Urothelium cell line (cell line): ENCODE results near the gene FMNL2.
"Not testable (repeated sequence)": the region's sequence is repeated elsewhere in the genome, so short reads cannot be mapped to it uniquely, and the experiment has no call there.

Experiments
- DNase-seq: peaks from one replicate; pipeline ENCODE4 v3.0.0; 2011; ENCODE audit warnings: low spot score, mixed read lengths
- FAIRE-seq: peaks from 2 replicates; lab custom pipeline; 2011; peaks lifted over from hg19 to GRCh38; lab: Jason Lieb, UNC

Gene FMNL2

DNA sequence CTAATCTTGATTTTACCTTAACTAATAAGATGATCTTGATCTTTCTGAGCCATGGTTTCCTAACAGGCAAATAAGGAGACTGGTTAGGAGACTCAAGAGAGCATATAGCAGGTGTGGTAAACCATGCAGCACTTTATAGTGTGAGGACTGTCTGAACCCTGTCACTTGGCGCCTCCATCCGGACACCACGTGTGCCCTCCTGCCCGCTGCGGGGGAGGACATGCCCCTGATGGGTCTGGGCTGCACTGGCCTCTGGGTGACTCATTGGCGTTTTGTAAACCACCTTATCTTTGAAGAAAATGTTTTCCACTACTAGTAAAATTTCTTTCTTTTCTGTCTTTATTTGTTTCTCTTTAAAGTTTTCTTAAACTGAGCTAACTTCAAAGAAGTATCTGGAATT is 131.1 kb downstream of the FMNL2 start:
- peak; percentile 53 for DNase-seq
- no peak for FAIRE-seq

DNA sequence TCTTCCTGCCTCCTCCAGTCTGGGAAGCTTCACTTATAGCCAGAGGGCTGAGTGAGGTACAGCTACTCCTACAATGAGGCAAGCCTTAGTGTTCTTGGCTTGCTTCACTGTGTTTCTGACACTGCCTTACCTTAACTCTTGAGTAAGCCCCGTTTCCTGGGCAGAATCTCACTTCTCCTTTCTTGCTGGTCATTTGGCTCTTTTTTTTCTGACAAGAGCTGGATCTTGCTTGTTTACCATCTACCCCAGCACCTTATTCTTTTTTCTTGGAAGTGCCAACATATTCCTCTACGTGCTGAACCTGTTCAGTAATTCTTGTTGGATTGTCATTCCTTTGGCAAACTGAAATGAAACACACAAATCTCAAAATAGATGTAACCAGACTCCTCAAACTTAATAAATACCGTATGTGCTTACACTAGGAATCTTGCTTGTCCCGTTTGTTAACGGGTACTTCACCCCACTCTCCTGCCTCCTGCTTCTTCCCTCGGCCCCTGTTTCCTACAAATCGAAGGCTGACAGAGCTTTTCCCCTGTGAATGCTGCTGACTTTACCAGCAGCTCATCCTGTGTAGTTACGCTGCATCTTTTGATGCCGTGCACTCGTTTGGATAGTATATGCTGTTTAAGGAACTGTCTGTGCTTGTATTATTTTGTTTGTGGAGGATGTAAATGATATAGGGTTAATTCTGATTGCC is 132.2 kb downstream of the FMNL2 start:
- FAIRE-seq (no peak), DNase-seq (no peak)

DNA sequence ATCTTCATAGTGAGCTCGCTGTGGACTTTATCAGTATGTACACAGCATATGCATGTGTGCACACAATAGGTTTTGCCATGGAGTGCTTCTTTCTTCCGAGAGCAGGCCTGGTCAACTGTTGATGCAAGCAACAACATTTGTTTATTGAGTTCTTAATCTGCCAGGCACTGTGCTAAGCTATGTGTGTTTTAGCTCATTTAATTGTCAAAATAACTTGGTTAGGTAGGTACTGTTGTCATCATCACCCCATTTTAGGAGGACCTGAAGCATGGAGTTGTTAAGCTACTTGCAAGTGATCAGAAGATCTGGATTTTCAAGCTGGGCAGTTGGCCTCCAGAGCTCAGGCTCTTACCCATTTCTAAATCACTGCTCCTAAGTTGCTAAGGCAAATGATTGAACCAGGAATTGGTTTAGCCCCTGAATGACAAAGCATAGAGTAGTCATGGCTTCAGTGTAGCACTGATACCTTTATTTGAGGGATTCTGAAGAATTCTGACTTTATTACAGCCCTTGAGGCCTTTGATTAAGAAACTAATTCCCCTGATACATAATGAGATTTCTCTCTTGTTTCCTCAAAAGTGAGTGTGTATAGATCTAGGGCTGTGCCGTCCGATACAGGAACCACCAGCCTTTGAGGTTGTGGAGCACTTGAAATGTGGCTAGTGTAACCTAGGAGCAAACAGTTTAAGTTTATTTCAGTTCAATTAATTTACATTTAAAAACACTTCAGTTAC is 132.9 kb downstream of the FMNL2 start:
- FAIRE-seq = no peak

DNA sequence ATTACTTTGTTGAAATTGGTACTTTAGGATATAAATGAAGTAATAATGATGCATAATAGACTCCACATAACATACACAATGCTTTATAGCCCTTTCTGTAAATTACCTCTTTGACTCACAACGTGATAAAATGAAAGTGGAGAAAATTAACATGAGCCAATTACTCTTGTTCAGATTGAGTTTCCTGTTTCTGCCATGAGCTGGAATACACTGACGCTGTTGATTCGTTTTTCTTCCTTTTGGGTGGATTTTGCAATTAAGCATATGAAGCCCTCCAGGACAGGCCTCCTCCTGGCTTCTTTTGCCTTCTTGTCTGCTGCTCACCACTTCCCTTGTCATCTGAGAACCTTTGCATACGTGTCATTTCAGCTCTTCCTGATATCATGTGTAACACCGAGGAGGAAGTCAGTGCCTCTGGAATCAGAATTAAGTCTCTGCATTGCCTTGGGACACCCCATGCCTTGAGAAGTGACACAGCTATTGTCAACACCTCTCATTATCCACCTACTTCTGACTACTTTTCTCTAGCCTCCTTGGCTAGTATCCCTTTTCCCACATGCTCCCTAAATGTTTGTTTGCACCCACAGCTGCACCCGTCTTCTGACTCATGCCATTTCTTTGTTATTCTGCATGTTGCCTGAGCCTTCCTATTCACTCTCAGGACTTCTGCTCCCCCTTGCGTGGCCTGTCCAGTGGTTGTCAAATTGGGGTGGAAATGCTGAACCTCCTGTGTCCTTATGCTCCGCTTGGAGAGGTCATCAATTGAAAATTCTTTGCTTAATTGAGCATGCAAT is 134.1 kb downstream of the FMNL2 start:
- FAIRE-seq = no peak

More for the DNA sequence above, 132.9 kb downstream of the FMNL2 start:
- no peak for DNase-seq

DNA sequence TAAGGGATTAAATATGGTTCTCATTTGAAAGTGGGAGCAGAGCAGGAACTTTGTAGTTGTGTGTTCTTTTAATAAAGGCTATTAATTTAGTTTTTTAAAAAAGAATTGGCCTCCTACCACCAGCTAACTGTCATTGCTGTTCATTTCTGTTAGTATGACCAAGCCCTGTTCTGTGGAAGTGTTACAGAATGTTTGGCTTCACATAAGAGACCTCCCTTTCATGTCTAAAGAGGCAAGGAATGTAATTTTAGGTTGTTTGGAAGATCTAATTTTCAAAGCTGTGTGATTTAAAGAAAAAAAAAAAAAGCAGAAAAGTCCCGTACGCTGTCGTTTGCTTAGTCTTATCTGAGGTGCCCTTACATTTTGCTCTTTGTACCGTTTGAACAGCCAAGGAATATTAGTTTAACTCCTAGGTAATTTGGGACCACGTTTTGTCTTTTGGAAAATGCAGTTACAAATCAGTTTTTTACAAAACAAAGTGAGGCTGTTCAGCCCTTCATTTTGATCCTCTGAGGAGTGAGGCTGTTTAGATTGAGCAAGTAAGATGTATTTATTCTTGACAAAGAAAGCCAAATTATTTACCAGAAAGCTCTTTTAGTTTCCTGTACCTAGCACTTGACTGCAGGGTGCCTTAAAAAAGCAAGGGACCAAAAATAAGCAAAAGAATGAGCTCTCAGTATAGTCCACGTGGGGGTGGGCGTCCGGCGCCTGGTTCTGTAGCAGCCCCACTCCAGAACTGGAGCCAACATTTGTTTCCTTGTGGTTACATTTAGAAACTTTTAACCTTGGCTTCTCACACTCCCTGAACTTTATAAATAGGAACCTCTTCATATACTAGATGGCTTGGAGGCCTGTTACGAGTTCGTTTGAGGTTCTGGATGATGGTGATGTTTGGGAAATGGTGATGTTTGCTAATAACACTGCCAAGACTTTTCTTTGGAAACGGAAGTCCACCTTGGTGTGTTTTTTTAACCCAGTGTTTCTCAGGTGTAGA is 136.2 kb downstream of the FMNL2 start:
- DNase-seq (no peak), FAIRE-seq (no peak)

More for the DNA sequence above, 134.1 kb downstream of the FMNL2 start:
- no peak for DNase-seq

DNA sequence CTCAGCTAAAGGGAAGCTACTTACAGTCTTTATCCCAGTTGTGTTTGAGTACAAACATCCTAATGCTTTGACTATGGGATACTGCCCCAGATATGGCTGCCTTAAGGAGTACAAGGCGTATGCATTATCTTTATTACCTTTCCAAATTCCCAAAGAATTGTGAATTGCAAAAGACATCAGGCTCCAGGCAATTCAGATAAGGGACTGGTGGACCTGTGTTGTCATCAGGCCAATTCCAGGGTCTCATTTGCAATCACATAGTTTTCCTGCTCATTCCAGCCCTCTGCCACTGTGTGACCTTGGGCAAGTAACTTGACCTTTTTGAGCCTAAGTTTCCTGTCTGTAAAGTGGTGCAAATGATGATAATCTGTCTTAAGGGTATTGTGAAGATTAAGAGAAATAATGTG is 137.5 kb downstream of the FMNL2 start:
- no peak for FAIRE-seq

DNA sequence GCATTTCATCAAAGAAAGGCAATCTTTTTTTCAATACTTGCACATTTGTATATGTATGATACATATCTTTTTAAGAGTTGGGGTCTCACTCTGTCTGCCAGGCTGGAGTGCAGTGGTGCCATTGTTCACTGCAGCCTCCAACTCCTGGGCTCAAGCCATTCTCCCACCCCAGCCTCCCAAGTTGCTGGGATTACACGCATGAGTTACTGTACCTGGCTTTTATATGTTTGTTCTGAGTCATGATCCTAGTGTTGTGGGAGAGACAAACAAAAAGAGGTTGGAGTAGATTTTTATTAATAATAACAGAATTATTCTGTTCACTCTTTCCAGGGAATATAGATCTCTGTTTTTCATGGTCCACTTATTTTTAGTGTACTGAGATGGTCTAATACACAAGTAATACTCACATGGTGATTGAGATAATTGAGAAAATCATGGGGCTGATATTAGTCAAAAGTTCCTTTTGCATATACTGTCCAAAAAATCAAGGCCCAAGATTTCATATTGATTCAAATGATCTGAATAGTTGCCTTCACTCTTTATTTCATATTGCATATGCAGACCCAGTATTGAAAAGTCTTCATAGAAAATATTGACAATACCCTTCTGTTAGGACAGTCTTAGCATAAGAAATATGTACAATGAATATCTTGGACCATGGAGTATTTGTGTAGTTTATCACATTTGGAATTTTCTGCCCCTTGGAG is 138.3 kb downstream of the FMNL2 start:
- DNase-seq = no peak
- no peak for FAIRE-seq

More for the DNA sequence above, 137.5 kb downstream of the FMNL2 start:
- no peak for DNase-seq

DNA sequence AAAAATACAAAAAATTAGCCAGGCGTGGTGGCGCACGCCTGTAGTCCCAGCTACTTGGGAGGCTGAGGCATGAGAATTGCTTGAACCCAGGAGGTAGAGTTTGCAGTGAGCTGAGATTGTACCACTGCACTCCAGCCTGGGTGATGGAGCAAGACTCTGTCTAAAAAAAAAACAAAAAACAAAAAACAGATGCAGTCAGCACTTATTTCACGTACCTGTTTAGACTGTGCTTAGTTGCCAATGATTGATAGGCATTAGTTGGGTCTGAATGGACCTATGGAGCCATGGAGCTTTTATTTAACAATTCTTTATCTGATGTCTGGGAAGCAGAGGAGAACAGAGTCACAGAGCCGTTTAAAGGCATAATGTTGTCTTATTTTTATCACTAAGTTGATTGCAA is 139.5 kb downstream of the FMNL2 start:
- FAIRE-seq, DNase-seq: not testable (repeated sequence)

DNA sequence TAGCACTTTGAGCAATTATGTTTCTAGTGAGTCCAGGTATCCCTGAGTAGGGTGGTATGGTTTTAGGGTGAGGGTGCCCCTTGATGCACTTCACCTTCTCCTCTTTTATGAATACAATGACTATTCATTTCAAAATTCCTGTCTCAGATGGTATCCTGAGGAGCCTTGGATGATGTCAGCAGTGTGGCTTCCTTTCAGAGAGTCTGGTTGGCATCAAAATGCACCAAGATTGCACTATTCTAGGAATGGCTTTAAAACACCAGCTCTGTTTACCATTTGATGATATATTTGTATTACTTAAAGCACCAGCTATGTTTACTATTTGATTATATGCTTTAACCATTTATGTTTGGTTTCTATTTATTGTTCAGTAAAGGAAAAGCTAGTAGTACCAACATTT is 141.0 kb downstream of the FMNL2 start:
- no peak for FAIRE-seq

DNA sequence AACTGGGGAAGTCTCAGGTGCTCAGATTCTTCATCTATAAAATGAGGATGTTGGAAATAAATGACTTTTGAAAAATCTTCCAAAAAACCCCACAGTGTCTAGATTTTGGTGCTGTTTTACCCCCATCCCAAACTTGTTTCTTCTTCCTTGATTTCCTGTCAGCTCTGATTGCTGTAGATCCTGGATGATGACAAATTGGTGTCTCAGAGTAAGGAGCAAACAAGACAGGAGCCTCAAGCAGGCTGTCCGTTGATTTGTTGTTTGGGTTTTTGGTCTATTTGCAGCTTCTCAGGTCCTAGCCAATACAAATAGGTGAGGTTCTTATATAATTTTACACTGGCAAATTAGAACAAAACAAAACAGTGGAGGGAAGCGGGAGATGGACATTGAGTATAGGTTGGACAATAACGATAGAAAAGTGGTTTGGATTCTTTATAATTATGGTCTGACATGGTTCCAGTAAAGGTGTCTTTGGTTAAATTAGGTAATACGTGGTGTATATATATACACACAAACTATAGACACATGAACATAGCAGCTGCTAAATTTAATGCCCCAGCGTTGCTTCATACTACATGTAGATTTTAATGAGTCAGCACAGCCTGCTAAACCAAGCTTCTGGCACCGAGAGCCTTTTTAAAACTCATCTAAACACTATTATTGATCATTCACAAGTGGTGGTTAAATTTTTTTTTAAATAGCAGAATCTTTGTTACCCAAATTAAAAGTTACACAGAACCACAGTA is 142.5 kb downstream of the FMNL2 start:
- no peak for DNase-seq
- FAIRE-seq = no peak

More for the DNA sequence above, 141.0 kb downstream of the FMNL2 start:
- DNase-seq = no peak

DNA sequence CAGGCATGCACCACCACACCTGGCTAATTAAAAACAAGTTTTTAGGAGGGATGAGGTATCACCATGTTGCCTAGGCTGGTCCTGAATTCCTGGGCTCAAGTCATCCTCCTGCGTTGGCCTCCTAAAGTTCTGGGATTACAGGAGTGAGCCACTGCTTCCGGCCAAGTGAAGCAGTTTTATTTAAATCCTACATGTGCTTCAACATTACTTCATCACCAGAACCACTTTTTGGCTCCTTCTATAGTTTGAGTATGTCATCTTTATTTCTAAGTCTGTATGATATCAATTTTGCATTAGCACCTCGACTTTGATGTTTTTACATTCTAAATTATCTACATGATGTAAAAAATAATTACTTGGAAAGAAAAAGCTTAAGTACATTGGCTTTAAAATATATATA is 144.3 kb downstream of the FMNL2 start:
- no peak for DNase-seq
- no peak for FAIRE-seq

DNA sequence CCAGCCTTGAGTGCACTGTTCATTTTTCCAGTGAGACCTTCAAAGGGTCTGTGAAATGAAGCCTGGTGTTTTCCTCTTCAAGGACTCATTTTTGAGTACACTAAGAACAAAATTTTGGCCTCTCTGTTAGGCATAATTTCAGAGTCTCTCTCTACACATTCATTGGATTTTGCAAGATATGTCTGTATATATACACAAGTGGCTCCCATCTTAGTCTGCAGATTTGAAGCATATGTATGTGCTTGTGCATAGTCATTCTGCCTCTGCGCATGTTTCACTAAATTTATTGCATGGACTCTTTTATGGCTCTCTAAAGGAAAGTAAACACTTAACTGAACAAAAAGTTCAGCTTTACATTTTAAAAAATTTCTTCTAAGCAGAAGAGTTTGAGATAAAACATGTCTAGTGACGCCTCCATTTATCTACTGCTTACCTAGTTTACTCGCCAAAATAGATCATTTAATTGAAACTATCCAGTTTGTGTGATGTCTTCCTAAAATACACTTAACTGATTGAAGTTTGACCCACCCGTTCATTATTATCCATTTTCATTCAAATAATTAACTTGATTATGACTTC is 145.9 kb downstream of the FMNL2 start:
- no peak for DNase-seq
- no peak for FAIRE-seq

DNA sequence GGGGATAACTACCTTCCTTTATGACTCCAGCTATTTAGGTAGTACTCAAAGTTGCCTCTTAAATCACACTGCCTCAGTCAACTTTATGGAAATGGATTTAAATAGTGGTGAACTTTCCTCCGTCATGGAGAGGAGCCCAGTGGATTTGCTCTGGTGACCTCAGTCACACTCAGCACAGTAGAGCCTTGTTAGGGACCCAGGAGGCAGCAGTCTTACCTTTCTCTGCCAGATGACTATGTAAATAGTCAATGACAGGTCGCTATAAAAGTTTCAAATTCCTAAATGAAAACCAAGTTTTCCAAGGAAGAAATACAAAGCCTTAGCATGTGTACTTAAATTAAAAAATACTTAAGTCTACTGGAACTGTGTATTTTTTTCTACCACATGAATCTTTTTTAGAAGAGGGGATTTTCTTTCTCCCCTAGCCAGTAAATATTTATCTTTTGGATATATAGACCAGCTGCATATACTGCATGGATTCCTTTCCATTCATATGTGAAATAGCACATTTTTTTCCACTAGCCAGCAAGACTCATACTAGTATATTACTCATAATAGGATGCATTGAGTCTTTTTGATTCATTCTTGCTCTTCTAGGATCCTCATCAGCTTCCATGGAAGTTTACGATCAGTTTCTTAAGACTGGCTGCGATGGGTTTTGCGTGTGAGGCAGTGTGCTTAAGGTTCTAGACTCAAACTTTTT is 147.1 kb downstream of the FMNL2 start:
- DNase-seq (no peak), FAIRE-seq (no peak)

DNA sequence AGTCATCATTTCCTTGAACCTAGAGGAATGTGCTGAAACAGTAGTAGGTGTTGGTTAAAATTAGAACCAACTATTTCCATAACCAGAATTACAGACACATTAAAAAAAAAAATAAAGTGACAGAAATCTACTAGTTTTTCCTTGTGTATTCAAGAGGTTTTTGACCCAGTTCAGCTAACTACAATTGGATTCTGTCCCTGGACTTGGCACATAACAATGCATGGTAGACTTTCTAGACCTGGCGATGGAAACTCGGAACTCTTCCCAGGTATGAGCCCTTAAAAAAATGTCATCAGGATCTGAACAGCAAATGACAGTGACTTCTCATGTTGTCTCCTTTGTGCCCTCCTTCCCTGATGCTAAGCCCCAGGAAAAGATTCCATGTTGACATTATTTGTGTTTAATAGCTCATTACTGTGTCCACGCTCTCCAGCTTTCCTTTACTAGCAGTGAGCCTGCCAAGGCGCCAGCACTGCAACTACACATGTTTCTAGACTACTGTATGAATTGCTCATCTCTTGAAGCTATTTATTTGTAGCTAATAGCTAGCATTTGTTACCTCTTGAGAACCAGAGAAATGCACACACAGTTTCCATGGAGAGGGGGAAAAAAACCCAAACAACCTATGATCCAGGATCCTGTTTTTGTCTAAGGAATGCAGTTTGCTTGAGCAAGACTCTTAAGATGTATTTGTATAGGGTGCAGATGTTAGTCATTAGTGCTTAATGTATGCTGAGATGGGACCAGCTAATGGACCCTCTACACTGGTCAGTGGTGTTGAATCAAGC is 148.5 kb downstream of the FMNL2 start:
- DNase-seq (no peak), FAIRE-seq (no peak)

DNA sequence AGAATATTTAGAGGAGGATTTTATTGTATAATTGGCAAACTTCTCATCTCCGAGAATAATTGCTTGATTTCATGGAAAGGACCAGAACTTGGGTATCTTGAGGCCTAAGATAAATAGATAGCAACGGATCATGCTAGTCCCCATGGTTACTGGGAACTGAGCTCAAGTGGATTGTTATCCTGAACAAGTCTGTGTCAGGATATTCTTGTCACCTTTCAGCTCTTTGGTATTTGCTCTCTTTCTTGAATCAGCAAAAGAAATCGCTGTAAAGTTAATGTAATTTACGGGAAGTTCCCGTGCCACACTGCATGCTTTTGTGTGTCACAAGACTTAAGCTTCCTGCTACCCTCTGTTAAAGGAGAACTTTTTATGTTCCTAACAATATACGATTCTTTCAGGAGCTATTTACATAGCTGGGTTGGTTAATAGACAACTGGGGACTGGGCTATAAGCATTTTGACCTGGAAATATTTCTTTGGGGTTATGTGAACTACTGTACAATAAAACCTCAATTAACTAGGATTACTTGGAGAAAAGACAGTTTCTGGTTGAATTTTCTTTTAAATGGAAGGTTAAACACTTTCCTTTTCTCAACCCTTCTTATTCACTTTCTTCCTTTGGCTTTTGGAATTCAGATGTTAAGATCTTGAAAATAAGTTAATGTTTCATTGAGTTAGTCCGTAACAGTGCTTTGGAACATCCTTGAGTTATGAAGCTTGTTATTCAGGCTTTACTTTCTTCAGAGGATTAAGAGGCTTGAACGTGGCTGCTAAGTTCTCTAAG is 151.2 kb downstream of the FMNL2 start:
- FAIRE-seq (no peak), DNase-seq (no peak)

DNA sequence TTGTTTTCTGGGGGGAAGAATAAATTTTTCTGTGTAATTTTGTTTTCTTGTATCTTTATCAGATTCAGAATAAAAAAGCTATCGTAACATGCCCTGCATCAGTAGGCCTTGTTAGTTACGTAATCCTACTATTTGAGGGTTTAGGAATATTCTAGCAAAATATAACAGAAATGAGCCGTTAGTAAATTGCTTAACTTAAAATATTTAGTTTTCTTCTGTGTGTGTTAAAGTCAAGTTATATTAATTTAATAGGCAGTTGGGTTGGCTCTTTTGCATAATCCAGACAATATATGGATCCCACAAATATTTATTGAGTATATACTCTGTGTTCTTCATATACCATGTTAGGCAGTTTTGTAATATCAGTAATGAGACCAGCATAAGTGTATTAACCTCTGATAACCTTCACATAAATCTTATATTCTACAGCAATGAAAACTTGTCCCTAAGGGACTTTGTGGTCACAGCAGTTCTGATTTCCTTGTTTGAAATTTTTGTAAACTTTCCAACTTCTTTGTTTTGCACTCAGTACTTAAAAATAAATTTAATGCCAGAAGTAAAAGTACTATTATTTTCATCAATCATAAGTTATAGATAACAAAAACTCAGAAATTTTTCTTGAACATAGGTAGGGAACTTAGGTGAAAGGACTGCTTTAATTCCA is 151.9 kb downstream of the FMNL2 start:
- DNase-seq (no peak), FAIRE-seq (no peak)
